HepG2 (cell line): ENCODE results near the gene UNC13D. TPM values are rescaled to one million over a fixed set of nuclear protein-coding genes. Genes with fewer than 3 reads are reported as not detected.

ENCODE experiments used
- BRCA1 ChIP-seq: sonication (generic); formaldehyde crosslinking; IDR thresholded peaks from 2 replicates; pipeline ENCODE4 v1.4.0; 2020; ENCODE audit warnings: missing genetic modification reagents
- BRD4 ChIP-seq: sonication (generic); formaldehyde crosslinking; IDR thresholded peaks from 2 replicates; pipeline ENCODE4 v1.4.0; 2020; ENCODE audit warnings: missing genetic modification reagents
- DR1 ChIP-seq: sonication (generic); formaldehyde crosslinking; IDR thresholded peaks from 2 replicates; pipeline ENCODE4 v1.8.0; 2021; ENCODE audit warnings: mild to moderate bottlenecking, missing genetic modification reagents, inconsistent platforms
- EEA1 ChIP-seq: sonication (generic); formaldehyde crosslinking; IDR thresholded peaks from 2 replicates; pipeline ENCODE4 v1.5.1; 2020; ENCODE audit warnings: mild to moderate bottlenecking, missing genetic modification reagents, borderline replicate concordance
- HNRNPK ChIP-seq: fragments of 200-400 bp; formaldehyde crosslinking; IDR thresholded peaks from 2 replicates; pipeline ENCODE4 v1.6.1; 2018; ENCODE audit warnings: low read length, low read depth, moderate library complexity, mild to moderate bottlenecking; ENCODE audit not compliant: poor library complexity, severe bottlenecking
- MAFK ChIP-seq, 2 experiments: IDR thresholded peaks in 1 of 2; conservative IDR thresholded peaks in 1 of 2; 2 replicates each; pipeline ENCODE4 v1.6.1; 2011; ENCODE audit warnings: improper control_type of control experiment in 2 of 2, low read length in 2 of 2
- MED8 ChIP-seq: sonication (generic); formaldehyde crosslinking; IDR thresholded peaks from 2 replicates; pipeline ENCODE4 v1.8.1; 2023; ENCODE audit warnings: mild to moderate bottlenecking, missing genetic modification reagents; ENCODE audit not compliant: insufficient replicate concordance
- PRMT3 ChIP-seq: sonication (generic); formaldehyde crosslinking; IDR thresholded peaks from 2 replicates; pipeline ENCODE4 v1.8.1; 2022; ENCODE audit warnings: low read depth, mild to moderate bottlenecking, moderate library complexity, missing genetic modification reagents, borderline replicate concordance
- USF2 ChIP-seq, 2 experiments: sonication (generic) in 1 of 2; formaldehyde crosslinking in 1 of 2; IDR thresholded peaks; 2 replicates each; pipeline versions ENCODE4 v1.5.1 to v1.6.1; 2011 to 2020; ENCODE audit warnings: borderline replicate concordance in 1 of 2, low read depth in 1 of 2, low read length in 1 of 2, mild to moderate bottlenecking in 1 of 2, missing genetic modification reagents in 1 of 2, moderate library complexity in 1 of 2
- YEATS4 ChIP-seq: sonication (generic); formaldehyde crosslinking; IDR thresholded peaks from 2 replicates; pipeline ENCODE4 v1.4.0; 2020; ENCODE audit warnings: missing genetic modification reagents, borderline replicate concordance
- ZBTB33 ChIP-seq: sonication (generic); formaldehyde crosslinking; IDR thresholded peaks from 2 replicates; pipeline ENCODE4 v1.4.0; 2020; ENCODE audit warnings: missing genetic modification reagents
- ZBTB7B ChIP-seq: sonication (generic); formaldehyde crosslinking; IDR thresholded peaks from 2 replicates; pipeline ENCODE4 v1.4.0; 2020; ENCODE audit warnings: missing genetic modification reagents
- ZFP37 ChIP-seq: sonication (generic); formaldehyde crosslinking; IDR thresholded peaks from 2 replicates; pipeline ENCODE4 v1.4.0; 2020; ENCODE audit warnings: missing genetic modification reagents, borderline replicate concordance
- ZNF142 ChIP-seq: sonication (generic); formaldehyde crosslinking; IDR thresholded peaks from 2 replicates; pipeline ENCODE4 v1.4.0; 2020; ENCODE audit warnings: missing genetic modification reagents
- ZNF350 ChIP-seq: sonication (generic); formaldehyde crosslinking; IDR thresholded peaks from 2 replicates; pipeline ENCODE4 v1.4.0; 2020; ENCODE audit warnings: mild to moderate bottlenecking, low read depth, missing genetic modification reagents, borderline replicate concordance
- ZNF616 ChIP-seq: sonication (generic); formaldehyde crosslinking; IDR thresholded peaks from 2 replicates; pipeline ENCODE4 v1.5.0; 2020; ENCODE audit warnings: low read depth, mild to moderate bottlenecking, missing genetic modification reagents
- ZNF75D ChIP-seq: sonication (generic); formaldehyde crosslinking; IDR thresholded peaks from 2 replicates; pipeline ENCODE4 v1.8.1; 2023; ENCODE audit warnings: missing genetic modification reagents, mild to moderate bottlenecking, borderline replicate concordance
- polyA plus RNA-seq, 8 experiments: library from polyadenylated mRNA; depleted of rRNA in 3 of 8; stranded (reverse) in 7 of 8; unstranded in 1 of 8; fragments of >200 nt; fragmentation: Illumina TruSeq in 4 of 8; extraction: Trizol in 4 of 8; gene quantifications; 2 replicates each; pipeline versions ENCODE4 v1.2.1 to v1.2.3, GENCODE V29; 2011 to 2016; ENCODE audit warnings: low read depth in 4 of 8, missing spikeins in 1 of 8, mixed read lengths in 1 of 8; ENCODE audit not compliant: insufficient read depth in 1 of 8
- total RNA-seq, 5 experiments: library from RNA; depleted of rRNA; stranded (reverse); fragments of >200 nt; fragmentation: Illumina TruSeq; extraction: Trizol; gene quantifications; 2 replicates each; pipeline ENCODE4 v1.2.3, GENCODE V29; 2016; ENCODE audit warnings: low read depth in 1 of 5

The UNC13D gene
- total and polyA plus RNA-seq, 2 of the 13 experiments (the other 11 are each of a cell fraction or from before 2014, with no cell fraction given): 29.7 to 42.7 TPM

GRCh38 chr17:75876190-75876937 is 32.2 kb upstream of the UNC13D start (continued):
- TF ChIP-seq ZFP37 (CRISPR knock-in tag): 0 out of 2 replicates have a peak, but pooled peaks have one; percentile 15
- TF ChIP-seq ZNF616 (CRISPR knock-in tag): peak; percentile 74; the same call in 1 of the 2 replicates
- no peak for TF ChIP-seq MAFK (conservative IDR thresholded peaks at IDR 0.05 in 1 of 2, IDR thresholded peaks at IDR 0.05 in 1 of 2; ENCODE audit: low read length in 2 of 2)
- peak; percentile 89 for TF ChIP-seq DR1
- TF ChIP-seq PRMT3: 0 out of 2 replicates have a peak, but pooled peaks have one; percentile 91
- TF ChIP-seq ZBTB33 (CRISPR knock-in tag): peak; percentile 71; the same call in 1 of the 2 replicates
- TF ChIP-seq HNRNPK: no peak
- TF ChIP-seq BRD4 (CRISPR knock-in tag): peak; percentile 97
- peak; percentile 99 for TF ChIP-seq YEATS4 (CRISPR knock-in tag)
- TF ChIP-seq ZNF75D: no peak; the same call in 1 of the 2 replicates
- no peak for TF ChIP-seq USF2 (IDR thresholded peaks at IDR 0.05; ENCODE audit: low read depth, low read length)
- peak; percentile 30; the same call in 1 of the 2 replicates for TF ChIP-seq USF2 (CRISPR knock-in tag; IDR thresholded peaks at IDR 0.05; ENCODE audit: borderline replicate concordance)
- TF ChIP-seq ZNF142: no peak; the same call in 1 of the 2 replicates
- TF ChIP-seq BRCA1 (CRISPR knock-in tag): no peak
- peak; percentile 98 for TF ChIP-seq ZBTB7B (CRISPR knock-in tag)
- peak; percentile 85 for TF ChIP-seq MED8 (CRISPR knock-in tag)
- TF ChIP-seq ZNF350 (CRISPR knock-in tag): peak; percentile 95
- no peak for TF ChIP-seq EEA1 (CRISPR knock-in tag)
